Tibial nerve (tissue), 4 donors: ENCODE data around the gene RAB34. TPM values are rescaled to one million over a fixed set of nuclear protein-coding genes. Genes with fewer than 3 reads are reported as not detected.

ENCODE experiments used
- DNase-seq, 2 donors: peaks; one replicate each; pipeline ENCODE4 v3.0.0-alpha.2; 2019; ENCODE audit warnings: low spot score in 2 of 2
- H3K27ac ChIP-seq, 4 donors: fragments of 200-600 bp; sonication (generic) in 3 of 4; one replicate each; pipeline ENCODE4 v1.5.1; 2017 to 2019; ENCODE audit warnings: mild to moderate bottlenecking in 1 of 4
- H3K27me3 ChIP-seq, 2 donors: fragments of 200-600 bp; sonication (generic) in 1 of 2; one replicate each; pipeline versions ENCODE4 v1.5.1 to v1.6.0; 2017 to 2019
- H3K36me3 ChIP-seq, 3 donors: fragments of 200-600 bp; sonication (generic); one replicate each; pipeline ENCODE4 v1.5.1; 2018 to 2019
- H3K4me1 ChIP-seq, 4 donors: fragments of 200-600 bp; sonication (generic) in 3 of 4; one replicate each; pipeline ENCODE4 v1.5.1; 2017 to 2019
- H3K4me3 ChIP-seq, 4 donors: fragments of 200-600 bp; sonication (generic) in 3 of 4; one replicate each; pipeline ENCODE4 v1.5.1; 2017 to 2019; ENCODE audit warnings: mild to moderate bottlenecking in 1 of 4, moderate library complexity in 1 of 4
- H3K9me3 ChIP-seq, 4 donors: fragments of 200-600 bp; sonication (generic) in 3 of 4; one replicate each; pipeline ENCODE4 v1.5.1; 2017 to 2019
- CTCF ChIP-seq, 5 experiments: fragments of 200-600 bp in 3 of 5; fragments of 450-650 bp in 2 of 5; sonication (generic) in 3 of 5; IDR thresholded peaks; one replicate each; pipeline ENCODE4 v1.5.1; 2016 to 2019; ENCODE audit warnings: antibody characterized with exemption in 5 of 5, mild to moderate bottlenecking in 3 of 5, moderate library complexity in 2 of 5
- EP300 ChIP-seq, 2 donors: sonication (generic); formaldehyde crosslinking; IDR thresholded peaks; one replicate each; pipeline ENCODE4 v1.6.1; 2017; ENCODE audit warnings: antibody characterized with exemption in 2 of 2, mild to moderate bottlenecking in 1 of 2
- POLR2A ChIP-seq, 2 donors: fragments of 450-650 bp; IDR thresholded peaks; one replicate each; pipeline ENCODE4 v1.6.1; 2017; ENCODE audit warnings: antibody characterized with exemption in 2 of 2, mild to moderate bottlenecking in 2 of 2, moderate library complexity in 2 of 2
- WGBS, 2 donors: methylation state at CpG; one replicate each; pipeline ENCODE4 v1.1.5; 2018; 5-methylcytosine and 5-hydroxymethylcytosine counted together
- total RNA-seq, 4 donors: library from RNA; depleted of rRNA; stranded (reverse); fragments of >200 nt; gene quantifications; one replicate each; pipeline ENCODE4 v1.1.0, GENCODE V29; 2016

The RAB34 gene
- total RNA-seq, 4 donors from 2014 or later = 189 to 298 (median 196) TPM

- H3K36me3 ChIP-seq = peaks cover 6 to 100% (median 51%) of the 10 kb centered on the region in 3 donors
- no peak for TF ChIP-seq EP300 (IDR thresholded peaks at IDR 0.05)
- TF ChIP-seq POLR2A (IDR thresholded peaks at IDR 0.05) = no peak
- peaks cover 0 to 21% (median 5%) of the 10 kb centered on the region in 4 donors for H3K4me1 ChIP-seq
- no peak for DNase-seq
- H3K27me3 ChIP-seq = no peaks in the 10 kb centered on the region
- no peak overlapping the region for H3K4me3 ChIP-seq
- no peaks in the 10 kb centered on the region for H3K9me3 ChIP-seq
- peak overlapping the region in 1 of 4 donors; percentile 31 for H3K27ac ChIP-seq
- WGBS, 2 donors = 87 to 93% methylated on average over 6 of the region's 6 CpGs
These were observed 19.3 kb downstream of the RAB34 start for GRCh38 chr17:28698253-28698941.

GRCh38 chr17:28693869-28694268, 23.8 kb downstream of the RAB34 start:
- H3K27ac ChIP-seq = peak overlapping the region in 2 of 4 donors; percentile 11 to 52
- DNase-seq = no peak
- H3K4me3 ChIP-seq = no peak overlapping the region
- H3K9me3 ChIP-seq = no peaks in the 10 kb centered on the region
- WGBS, 2 donors = 25 to 60% methylated on average over 1 of the region's 1 CpG
- H3K27me3 ChIP-seq = no peaks in the 10 kb centered on the region
- H3K4me1 ChIP-seq = no peaks in the 10 kb centered on the region
- peaks cover 9 to 100% (median 58%) of the 10 kb centered on the region in 3 donors for H3K36me3 ChIP-seq
- TF ChIP-seq POLR2A (IDR thresholded peaks at IDR 0.05) (no peak), CTCF (IDR thresholded peaks at IDR 0.05) (no peak), EP300 (IDR thresholded peaks at IDR 0.05) (no peak)

- no peak overlapping the region for H3K27ac ChIP-seq
- peaks cover 15 to 100% (median 53%) of the 10 kb centered on the region in 3 donors for H3K36me3 ChIP-seq
- no peaks in the 10 kb centered on the region for H3K27me3 ChIP-seq
- H3K4me1 ChIP-seq = no peaks in the 10 kb centered on the region
- no peaks in the 10 kb centered on the region for H3K9me3 ChIP-seq
- WGBS, 2 donors = 96 to 98% methylated on average over 3 of the region's 3 CpGs
- H3K4me3 ChIP-seq = no peak overlapping the region
- TF ChIP-seq CTCF (IDR thresholded peaks at IDR 0.05) (no peak), EP300 (IDR thresholded peaks at IDR 0.05) (no peak), POLR2A (IDR thresholded peaks at IDR 0.05) (no peak)
- no peak for DNase-seq
These were observed 28.7 kb downstream of the RAB34 start for GRCh38 chr17:28689011-28689410.

- H3K27ac ChIP-seq = no peak overlapping the region
- H3K36me3 ChIP-seq = peaks cover 15 to 100% (median 50%) of the 10 kb centered on the region in 3 donors
- H3K4me3 ChIP-seq = no peak overlapping the region
- H3K9me3 ChIP-seq = no peaks in the 10 kb centered on the region
- TF ChIP-seq CTCF (IDR thresholded peaks at IDR 0.05) = no peak
- no peak for TF ChIP-seq EP300 (IDR thresholded peaks at IDR 0.05)
- no peak for TF ChIP-seq POLR2A (IDR thresholded peaks at IDR 0.05)
- DNase-seq = no peak
- 96 to 98% methylated on average over 4 of the region's 4 CpGs for WGBS, 2 donors
- no peaks in the 10 kb centered on the region for H3K27me3 ChIP-seq
- H3K4me1 ChIP-seq = no peaks in the 10 kb centered on the region
These were observed 29.2 kb downstream of the RAB34 start for GRCh38 chr17:28688481-28688880.

- Histone ChIP-seq H3K4me3 (no peak overlapping the region), H3K27me3 (no peaks in the 10 kb centered on the region), H3K27ac (no peak overlapping the region), H3K4me1 (no peaks in the 10 kb centered on the region), H3K36me3 (peaks cover 15 to 100% (median 64%) of the 10 kb centered on the region in 3 donors), H3K9me3 (no peaks in the 10 kb centered on the region)
- 83 to 89% methylated on average over 4 of the region's 4 CpGs for WGBS, 2 donors
- no peak for TF ChIP-seq CTCF (IDR thresholded peaks at IDR 0.05)
- no peak for TF ChIP-seq EP300 (IDR thresholded peaks at IDR 0.05)
- no peak for TF ChIP-seq POLR2A (IDR thresholded peaks at IDR 0.05)
- no peak for DNase-seq
These were observed 31.4 kb downstream of the RAB34 start for GRCh38 chr17:28686296-28686695.
